GM12873 (cell line): ENCODE results near the gene PRR14.

Experiments
- CTCF ChIP-seq: IDR thresholded peaks from 2 replicates; pipeline ENCODE4 v1.5.1; 2012; ENCODE audit warnings: low read depth, mild to moderate bottlenecking, moderate library complexity, low read length, control low read depth; ENCODE audit not compliant: insufficient read depth; ENCODE audit errors: missing control alignments

The PRR14 gene

GRCh38 chr16:30675143-30675542 lies 24.4 kb downstream of the PRR14 start:
- TF ChIP-seq CTCF: no peak

- TF ChIP-seq CTCF: no peak
Observed at GRCh38 chr16:30677931-30678585, 27.3 kb downstream of the PRR14 start.

- TF ChIP-seq CTCF: no peak
Observed at GRCh38 chr16:30678586-30678970, 27.8 kb downstream of the PRR14 start.

- TF ChIP-seq CTCF: no peak
Observed at GRCh38 chr16:30680326-30680725, 29.6 kb downstream of the PRR14 start.

GRCh38 chr16:30688701-30689100 lies 37.9 kb downstream of the PRR14 start:
- TF ChIP-seq CTCF: no peak

- TF ChIP-seq CTCF: no peak
Observed at GRCh38 chr16:30691907-30692306, 41.1 kb downstream of the PRR14 start.

- no peak for TF ChIP-seq CTCF
Observed at GRCh38 chr16:30692396-30693064, 41.8 kb downstream of the PRR14 start.
